SK-N-SH (cell line): Measurements from ENCODE around the gene FAM110A. TPM values are rescaled to one million over a fixed set of nuclear protein-coding genes. Genes with fewer than 3 reads are reported as not detected.

Source experiments
- CTCF ChIA-PET: fragments of 300-600, 350-600 bp; formaldehyde crosslinking; extraction: SDS; loops from one replicate; lab custom pipeline; 2021; lab: Yijun Ruan, JAX
- POLR2A ChIA-PET: fragments of 350-600 bp; sonication (Branson Sonifier 250); formaldehyde crosslinking; extraction: SDS; loops from one replicate; lab custom pipeline; 2020; ENCODE audit warnings: antibody characterized with exemption, inconsistent platforms; lab: Yijun Ruan, JAX
- DNase-seq: peaks from one replicate; pipeline ENCODE4 v3.0.0; 2012
- H2AFZ ChIP-seq: fragments of 200-600 bp; sonication (generic); 2 replicates; pipeline ENCODE4 v1.8.1; 2016; ENCODE audit warnings: antibody characterized with exemption, mild to moderate bottlenecking, low read depth
- H3F3A ChIP-seq: fragments of 200-600 bp; sonication (generic); replicated peaks from 2 replicates; pipeline ENCODE3; 2016; ENCODE audit warnings: antibody characterized with exemption, mild to moderate bottlenecking; ENCODE audit not compliant: insufficient read depth
- H3K27ac ChIP-seq, 2 experiments: fragments of 200-500 bp in 1 of 2; fragments of 200-600 bp in 1 of 2; sonication (Bioruptor generic) in 1 of 2; sonication (generic), shearing (Covaris generic) in 1 of 2; 2 replicates each; pipeline versions ENCODE4 v1.5.1 to v1.6.1; 2014 to 2016; ENCODE audit warnings: low read depth in 2 of 2, inconsistent platforms in 1 of 2, low read length in 1 of 2, mild to moderate bottlenecking in 1 of 2, mixed read lengths in 1 of 2
- H3K27me3 ChIP-seq: fragments of 200-600 bp; sonication (generic), shearing (Covaris generic); 2 replicates; pipeline ENCODE4 v1.6.1; 2016; ENCODE audit warnings: mixed run types; ENCODE audit not compliant: insufficient read depth
- H3K36me3 ChIP-seq, 2 experiments: fragments of 200-500 bp in 1 of 2; fragments of 200-600 bp in 1 of 2; sonication (Bioruptor generic) in 1 of 2; sonication (generic) in 1 of 2; replicated peaks in 1 of 2; 2 replicates each; pipeline versions ENCODE3 to v1.5.1; 2014 to 2016; ENCODE audit warnings: low read length in 1 of 2, mild to moderate bottlenecking in 1 of 2; ENCODE audit not compliant: insufficient read depth in 2 of 2, control insufficient read depth in 1 of 2
- H3K4me1 ChIP-seq, 2 experiments: fragments of 200-500 bp in 1 of 2; fragments of 200-600 bp in 1 of 2; sonication (Bioruptor generic) in 1 of 2; sonication (generic), shearing (Covaris generic) in 1 of 2; 2 replicates each; pipeline versions ENCODE4 v1.5.1 to v1.6.1; 2014 to 2016; ENCODE audit warnings: low read depth in 1 of 2, low read length in 1 of 2, mixed run types in 1 of 2; ENCODE audit not compliant: insufficient read depth in 2 of 2, control insufficient read depth in 1 of 2
- H3K4me2 ChIP-seq: fragments of 200-600 bp; sonication (generic), shearing (Covaris generic); 2 replicates; pipeline ENCODE4 v1.6.1; 2017; ENCODE audit warnings: mixed run types
- H3K4me3 ChIP-seq, 2 experiments: fragments of 200-500 bp in 1 of 2; fragments of 200-600 bp in 1 of 2; sonication (Bioruptor generic) in 1 of 2; sonication (generic), shearing (Covaris generic) in 1 of 2; 2 replicates each; pipeline versions ENCODE4 v1.5.1 to v1.8.1; 2014 to 2016; ENCODE audit warnings: low read depth in 2 of 2, inconsistent platforms in 1 of 2, low read length in 1 of 2, mild to moderate bottlenecking in 1 of 2, mixed read lengths in 1 of 2, moderate library complexity in 1 of 2
- H3K79me2 ChIP-seq: fragments of 200-600 bp; sonication (generic); 2 replicates; pipeline ENCODE4 v1.8.1; 2017; ENCODE audit warnings: mild to moderate bottlenecking; ENCODE audit not compliant: insufficient read depth
- H3K9ac ChIP-seq: fragments of 200-600 bp; sonication (generic); 2 replicates; pipeline ENCODE4 v1.6.1; 2017; ENCODE audit warnings: mixed run types
- H3K9me2 ChIP-seq: fragments of 200-600 bp; sonication (generic); 2 replicates; pipeline ENCODE4 v1.6.1; 2017; ENCODE audit warnings: mixed run types
- H3K9me3 ChIP-seq: fragments of 200-600 bp; sonication (generic); 2 replicates; pipeline ENCODE4 v1.6.1; 2017; ENCODE audit warnings: mixed run types, mild to moderate bottlenecking, moderate library complexity
- H4K20me1 ChIP-seq: fragments of 200-600 bp; sonication (generic); 2 replicates; pipeline ENCODE4 v1.6.1; 2017; ENCODE audit warnings: mild to moderate bottlenecking, mixed run types; ENCODE audit not compliant: insufficient read depth
- CHD2 ChIP-seq: fragments of 150-350 bp; IDR thresholded peaks from 2 replicates; pipeline ENCODE4 v1.6.1; 2018; ENCODE audit warnings: low read length; ENCODE audit not compliant: partially characterized antibody
- ELF1 ChIP-seq: IDR thresholded peaks from 2 replicates; pipeline ENCODE4 v1.4.0; 2012
- FOXM1 ChIP-seq: IDR thresholded peaks from 2 replicates; pipeline ENCODE4 v1.4.0; 2012; ENCODE audit warnings: low read depth, mild to moderate bottlenecking
- GABPA ChIP-seq: IDR thresholded peaks from 2 replicates; pipeline ENCODE4 v1.4.0; 2012; ENCODE audit warnings: low read depth, mild to moderate bottlenecking
- NFIC ChIP-seq: IDR thresholded peaks from 2 replicates; pipeline ENCODE4 v1.4.0; 2012; ENCODE audit warnings: borderline replicate concordance
- RAD21 ChIP-seq: IDR thresholded peaks from 2 replicates; pipeline ENCODE4 v1.6.1; 2012; ENCODE audit warnings: mild to moderate bottlenecking, low read length
- RCOR1 ChIP-seq: fragments of 150-350 bp; IDR thresholded peaks from 2 replicates; pipeline ENCODE4 v1.6.1; 2017; ENCODE audit warnings: antibody characterized with exemption, low read length
- RFX5 ChIP-seq: IDR thresholded peaks from 2 replicates; pipeline ENCODE4 v1.6.1; 2012; ENCODE audit warnings: mild to moderate bottlenecking, improper control_type of control experiment, low read length
- SIN3A ChIP-seq: IDR thresholded peaks from 2 replicates; pipeline ENCODE4 v1.6.1; 2012; ENCODE audit warnings: low read depth, mild to moderate bottlenecking, low read length, moderate library complexity, borderline replicate concordance
- SMC3 ChIP-seq: IDR thresholded peaks from 2 replicates; pipeline ENCODE4 v1.6.1; 2012; ENCODE audit warnings: low read depth, low read length, improper control_type of control experiment
- TAF1 ChIP-seq: IDR thresholded peaks from 2 replicates; pipeline ENCODE4 v1.6.1; 2012; ENCODE audit warnings: low read depth, mild to moderate bottlenecking, low read length, moderate library complexity, borderline replicate concordance
- YY1 ChIP-seq: IDR thresholded peaks from 2 replicates; pipeline ENCODE4 v1.4.0; 2012; ENCODE audit warnings: low read depth, mild to moderate bottlenecking
- WGBS: methylation state at CpG from one replicate; pipeline ENCODE4 v1.1.6; 2017; ENCODE audit warnings: low lambda C conversion rate; 5-methylcytosine and 5-hydroxymethylcytosine counted together
- polyA plus RNA-seq, 3 experiments: library from polyadenylated mRNA; depleted of rRNA; stranded (reverse); fragments of >200 nt; gene quantifications; 2 replicates each; pipeline ENCODE4 v1.2.3, GENCODE V29; 2012
- TF ChIP-seq, protein P1 (sequence below): fragments of 150-350 bp; IDR thresholded peaks from 2 replicates; pipeline ENCODE4 v1.6.1; 2016; ENCODE audit warnings: mild to moderate bottlenecking, low read depth, low read length
- TF ChIP-seq, protein P2 (sequence below): fragments of 200-600 bp; sonication (generic); IDR thresholded peaks from 2 replicates; pipeline ENCODE4 v1.6.1; 2017; ENCODE audit warnings: antibody characterized with exemption, mild to moderate bottlenecking, moderate library complexity
- TF ChIP-seq, protein P3 (sequence below): IDR thresholded peaks from 2 replicates; pipeline ENCODE4 v1.6.1; 2012; ENCODE audit warnings: mild to moderate bottlenecking, low read depth, low read length, moderate library complexity
- TF ChIP-seq, protein P4 (sequence below): IDR thresholded peaks from 2 replicates; pipeline ENCODE4 v1.4.0; 2012; ENCODE audit warnings: low read depth
- TF ChIP-seq, protein P5 (sequence below): fragments of 150-350 bp; IDR thresholded peaks from 2 replicates; pipeline ENCODE4 v1.6.1; 2017; ENCODE audit warnings: antibody characterized with exemption, low read length, low read depth, borderline replicate concordance
- TF ChIP-seq, protein P6 (sequence below): IDR thresholded peaks from 2 replicates; pipeline ENCODE4 v1.4.0; 2012; ENCODE audit warnings: low read depth, borderline replicate concordance

FAM110A gene
- polyA plus RNA-seq, 1 of the 3 experiments (the other 2 are of a cell fraction): 3.8 TPM

DNA sequence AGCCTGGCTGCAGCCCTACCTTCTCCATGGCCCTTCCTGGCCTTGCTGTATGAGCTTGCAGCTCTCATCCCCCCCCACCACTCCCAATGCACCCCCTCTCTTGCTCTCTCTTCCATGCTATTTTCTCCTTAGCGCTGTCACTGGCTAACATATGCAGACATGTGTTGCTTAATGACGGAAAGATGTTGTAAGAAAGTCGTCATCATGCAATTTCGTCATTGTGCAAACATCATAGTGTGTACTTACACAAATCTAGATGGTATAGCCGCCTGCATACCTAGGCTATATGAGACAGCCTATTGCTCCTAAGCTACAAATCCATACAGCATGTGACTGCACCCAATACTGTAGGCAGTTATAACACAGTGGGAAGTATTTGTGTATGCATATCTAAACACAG, 55.6 kb downstream of the FAM110A start:
- Histone ChIP-seq H2AFZ (no peak overlapping the region), H4K20me1 (no peaks in the 10 kb centered on the region), H3K9ac (no peak overlapping the region), H3K9me2 (no peaks in the 10 kb centered on the region), H3K4me3 (no peak overlapping the region), H3K79me2 (no peaks in the 10 kb centered on the region), H3K4me1 (peaks cover 0 to 15% of the 10 kb centered on the region in 2 experiments; a peak in 1 of 4 replicates), H3K27me3 (no peaks in the 10 kb centered on the region; the same call in 1 of the 2 replicates), H3K9me3 (no peaks in the 10 kb centered on the region), H3K27ac (no peak overlapping the region), H3K36me3 (no peaks in the 10 kb centered on the region), H3K4me2 (no peak overlapping the region), H3F3A (no peaks in the 10 kb centered on the region)
- CTCF ChIA-PET: interaction anchor here (0.6 to 1.3 kb wide), 4 partner anchors 19 to 1096 kb away, joined by 3 to 4 read pairs (median 4); no protein-coding TSS in a partner anchor
- POLR2A ChIA-PET: no interaction called here
- DNase-seq: no peak
- 41% methylated on average over 5 of the region's 5 CpGs for WGBS
- no peak for TF ChIP-seq GABPA
- TF ChIP-seq RCOR1: no peak
- TF ChIP-seq ELF1: no peak
- TF ChIP-seq, protein P1, sequence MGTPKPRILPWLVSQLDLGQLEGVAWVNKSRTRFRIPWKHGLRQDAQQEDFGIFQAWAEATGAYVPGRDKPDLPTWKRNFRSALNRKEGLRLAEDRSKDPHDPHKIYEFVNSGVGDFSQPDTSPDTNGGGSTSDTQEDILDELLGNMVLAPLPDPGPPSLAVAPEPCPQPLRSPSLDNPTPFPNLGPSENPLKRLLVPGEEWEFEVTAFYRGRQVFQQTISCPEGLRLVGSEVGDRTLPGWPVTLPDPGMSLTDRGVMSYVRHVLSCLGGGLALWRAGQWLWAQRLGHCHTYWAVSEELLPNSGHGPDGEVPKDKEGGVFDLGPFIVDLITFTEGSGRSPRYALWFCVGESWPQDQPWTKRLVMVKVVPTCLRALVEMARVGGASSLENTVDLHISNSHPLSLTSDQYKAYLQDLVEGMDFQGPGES: no peak
- no peak for TF ChIP-seq FOXM1
- no peak for TF ChIP-seq SIN3A
- no peak for TF ChIP-seq RFX5
- TF ChIP-seq CHD2: no peak
- no peak for TF ChIP-seq TAF1
- TF ChIP-seq NFIC: no peak
- TF ChIP-seq YY1: no peak
- TF ChIP-seq, protein P2, sequence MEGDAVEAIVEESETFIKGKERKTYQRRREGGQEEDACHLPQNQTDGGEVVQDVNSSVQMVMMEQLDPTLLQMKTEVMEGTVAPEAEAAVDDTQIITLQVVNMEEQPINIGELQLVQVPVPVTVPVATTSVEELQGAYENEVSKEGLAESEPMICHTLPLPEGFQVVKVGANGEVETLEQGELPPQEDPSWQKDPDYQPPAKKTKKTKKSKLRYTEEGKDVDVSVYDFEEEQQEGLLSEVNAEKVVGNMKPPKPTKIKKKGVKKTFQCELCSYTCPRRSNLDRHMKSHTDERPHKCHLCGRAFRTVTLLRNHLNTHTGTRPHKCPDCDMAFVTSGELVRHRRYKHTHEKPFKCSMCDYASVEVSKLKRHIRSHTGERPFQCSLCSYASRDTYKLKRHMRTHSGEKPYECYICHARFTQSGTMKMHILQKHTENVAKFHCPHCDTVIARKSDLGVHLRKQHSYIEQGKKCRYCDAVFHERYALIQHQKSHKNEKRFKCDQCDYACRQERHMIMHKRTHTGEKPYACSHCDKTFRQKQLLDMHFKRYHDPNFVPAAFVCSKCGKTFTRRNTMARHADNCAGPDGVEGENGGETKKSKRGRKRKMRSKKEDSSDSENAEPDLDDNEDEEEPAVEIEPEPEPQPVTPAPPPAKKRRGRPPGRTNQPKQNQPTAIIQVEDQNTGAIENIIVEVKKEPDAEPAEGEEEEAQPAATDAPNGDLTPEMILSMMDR: no peak
- no peak for TF ChIP-seq SMC3
- TF ChIP-seq, protein P3, sequence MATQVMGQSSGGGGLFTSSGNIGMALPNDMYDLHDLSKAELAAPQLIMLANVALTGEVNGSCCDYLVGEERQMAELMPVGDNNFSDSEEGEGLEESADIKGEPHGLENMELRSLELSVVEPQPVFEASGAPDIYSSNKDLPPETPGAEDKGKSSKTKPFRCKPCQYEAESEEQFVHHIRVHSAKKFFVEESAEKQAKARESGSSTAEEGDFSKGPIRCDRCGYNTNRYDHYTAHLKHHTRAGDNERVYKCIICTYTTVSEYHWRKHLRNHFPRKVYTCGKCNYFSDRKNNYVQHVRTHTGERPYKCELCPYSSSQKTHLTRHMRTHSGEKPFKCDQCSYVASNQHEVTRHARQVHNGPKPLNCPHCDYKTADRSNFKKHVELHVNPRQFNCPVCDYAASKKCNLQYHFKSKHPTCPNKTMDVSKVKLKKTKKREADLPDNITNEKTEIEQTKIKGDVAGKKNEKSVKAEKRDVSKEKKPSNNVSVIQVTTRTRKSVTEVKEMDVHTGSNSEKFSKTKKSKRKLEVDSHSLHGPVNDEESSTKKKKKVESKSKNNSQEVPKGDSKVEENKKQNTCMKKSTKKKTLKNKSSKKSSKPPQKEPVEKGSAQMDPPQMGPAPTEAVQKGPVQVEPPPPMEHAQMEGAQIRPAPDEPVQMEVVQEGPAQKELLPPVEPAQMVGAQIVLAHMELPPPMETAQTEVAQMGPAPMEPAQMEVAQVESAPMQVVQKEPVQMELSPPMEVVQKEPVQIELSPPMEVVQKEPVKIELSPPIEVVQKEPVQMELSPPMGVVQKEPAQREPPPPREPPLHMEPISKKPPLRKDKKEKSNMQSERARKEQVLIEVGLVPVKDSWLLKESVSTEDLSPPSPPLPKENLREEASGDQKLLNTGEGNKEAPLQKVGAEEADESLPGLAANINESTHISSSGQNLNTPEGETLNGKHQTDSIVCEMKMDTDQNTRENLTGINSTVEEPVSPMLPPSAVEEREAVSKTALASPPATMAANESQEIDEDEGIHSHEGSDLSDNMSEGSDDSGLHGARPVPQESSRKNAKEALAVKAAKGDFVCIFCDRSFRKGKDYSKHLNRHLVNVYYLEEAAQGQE: no peak
- TF ChIP-seq, protein P4, sequence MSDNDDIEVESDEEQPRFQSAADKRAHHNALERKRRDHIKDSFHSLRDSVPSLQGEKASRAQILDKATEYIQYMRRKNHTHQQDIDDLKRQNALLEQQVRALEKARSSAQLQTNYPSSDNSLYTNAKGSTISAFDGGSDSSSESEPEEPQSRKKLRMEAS: no peak
- TF ChIP-seq RAD21: no peak
- TF ChIP-seq, protein P5, sequence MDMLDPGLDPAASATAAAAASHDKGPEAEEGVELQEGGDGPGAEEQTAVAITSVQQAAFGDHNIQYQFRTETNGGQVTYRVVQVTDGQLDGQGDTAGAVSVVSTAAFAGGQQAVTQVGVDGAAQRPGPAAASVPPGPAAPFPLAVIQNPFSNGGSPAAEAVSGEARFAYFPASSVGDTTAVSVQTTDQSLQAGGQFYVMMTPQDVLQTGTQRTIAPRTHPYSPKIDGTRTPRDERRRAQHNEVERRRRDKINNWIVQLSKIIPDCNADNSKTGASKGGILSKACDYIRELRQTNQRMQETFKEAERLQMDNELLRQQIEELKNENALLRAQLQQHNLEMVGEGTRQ: no peak
- TF ChIP-seq, protein P6, sequence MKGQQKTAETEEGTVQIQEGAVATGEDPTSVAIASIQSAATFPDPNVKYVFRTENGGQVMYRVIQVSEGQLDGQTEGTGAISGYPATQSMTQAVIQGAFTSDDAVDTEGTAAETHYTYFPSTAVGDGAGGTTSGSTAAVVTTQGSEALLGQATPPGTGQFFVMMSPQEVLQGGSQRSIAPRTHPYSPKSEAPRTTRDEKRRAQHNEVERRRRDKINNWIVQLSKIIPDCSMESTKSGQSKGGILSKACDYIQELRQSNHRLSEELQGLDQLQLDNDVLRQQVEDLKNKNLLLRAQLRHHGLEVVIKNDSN: no peak
